Endodermal cell (in vitro differentiated cells): ENCODE data around the gene GALNT4. TPM values are rescaled to one million over a fixed set of nuclear protein-coding genes. Genes with fewer than 3 reads are reported as not detected.

Experiments
- DNase-seq: peaks from one replicate; pipeline ENCODE4 v3.0.0-alpha.2; 2017
- H3K27ac ChIP-seq: 2 replicates; pipeline ENCODE4 v1.5.1; 2013; ENCODE audit warnings: mild to moderate bottlenecking, low read depth, low read length, moderate library complexity
- H3K27me3 ChIP-seq: 2 replicates; pipeline ENCODE4 v1.6.1; 2013; ENCODE audit warnings: mild to moderate bottlenecking, low read length, moderate library complexity; ENCODE audit not compliant: insufficient read depth, control insufficient read depth, poor library complexity, severe bottlenecking
- H3K36me3 ChIP-seq: 2 replicates; pipeline ENCODE4 v1.7.0; 2013; ENCODE audit warnings: mild to moderate bottlenecking, low read length, moderate library complexity; ENCODE audit not compliant: control insufficient read depth, insufficient read depth
- H3K4me1 ChIP-seq: one replicate; pipeline ENCODE4 v1.7.0; 2013; ENCODE audit warnings: low read length; ENCODE audit not compliant: control insufficient read depth, insufficient read depth
- H3K4me3 ChIP-seq: 2 replicates; pipeline ENCODE4 v1.5.1; 2013; ENCODE audit warnings: mild to moderate bottlenecking, low read length, moderate library complexity
- H3K9ac ChIP-seq: 2 replicates; pipeline ENCODE4 v1.6.1; 2013; ENCODE audit warnings: mild to moderate bottlenecking, low read length, moderate library complexity; ENCODE audit not compliant: poor library complexity, severe bottlenecking; ENCODE audit errors: extremely low read depth
- H3K9me3 ChIP-seq: 2 replicates; pipeline ENCODE4 v1.6.1; 2013; ENCODE audit warnings: mild to moderate bottlenecking, low read length, moderate library complexity; ENCODE audit not compliant: control insufficient read depth
- H3K27ac Mint-ChIP-seq: 2 replicates; pipeline ENCODE4 v1.8.0; 2020; ENCODE audit warnings: mixed read lengths
- H3K27me3 Mint-ChIP-seq: 2 replicates; pipeline ENCODE4 v1.8.0; 2021; ENCODE audit warnings: mild to moderate bottlenecking, mixed read lengths; ENCODE audit not compliant: insufficient read depth
- H3K36me3 Mint-ChIP-seq: 2 replicates; pipeline ENCODE4 v1.8.0; 2020; ENCODE audit warnings: low read depth, mixed read lengths
- H3K4me1 Mint-ChIP-seq: 2 replicates; pipeline ENCODE4 v1.8.0; 2020; ENCODE audit warnings: mixed read lengths
- H3K4me3 Mint-ChIP-seq: 2 replicates; pipeline ENCODE4 v1.8.0; 2020; ENCODE audit warnings: mild to moderate bottlenecking, moderate library complexity, mixed read lengths
- H3K9me3 Mint-ChIP-seq: 2 replicates; pipeline ENCODE4 v1.8.0; 2020; ENCODE audit warnings: mild to moderate bottlenecking, mixed read lengths
- CTCF ChIP-seq: fragments of 200-600 bp; sonication (generic); conservative IDR thresholded peaks from 2 replicates; pipeline ENCODE4 v1.5.0; 2021; ENCODE audit warnings: antibody characterized with exemption, mild to moderate bottlenecking
- WGBS, 2 experiments: methylation state at CpG; one replicate each; pipeline versions ENCODE4 v1.1.5 to v1.1.7; 2013; ENCODE audit warnings: missing lambda C conversion rate in 2 of 2, mixed read lengths in 1 of 2; ENCODE audit not compliant: insufficient coverage in 1 of 2, insufficient read length in 1 of 2; 5-methylcytosine and 5-hydroxymethylcytosine counted together
- total RNA-seq, 2 donors: library from RNA; stranded (reverse); fragmentation: NEBNext Ultra II Directional in 1 of 2; extraction: Animal tissue kit (Norgen Biotek cat#: 25700) in 1 of 2; gene quantifications; 2 replicates in 1 of 2; 3 replicates in 1 of 2; pipeline ENCODE4 v1.2.1, GENCODE V29; 2021

GALNT4 gene
- total RNA-seq, 2 donors from 2014 or later: 7.2 to 9.0 TPM

- H3K27me3 ChIP-seq: no peaks in the 10 kb centered on the region
- Mint-ChIP-seq H3K27me3 (no peaks in the 10 kb centered on the region), H3K36me3 (no peaks in the 10 kb centered on the region), H3K27ac (no peak overlapping the region), H3K4me3 (no peak overlapping the region), H3K9me3 (no peaks in the 10 kb centered on the region), H3K4me1 (no peaks in the 10 kb centered on the region)
- no peak overlapping the region for H3K27ac ChIP-seq
- H3K9ac ChIP-seq: no peak overlapping the region
- no peak overlapping the region for H3K4me3 ChIP-seq
- no peaks in the 10 kb centered on the region for H3K4me1 ChIP-seq
- TF ChIP-seq CTCF: no peak
- no peaks in the 10 kb centered on the region for H3K36me3 ChIP-seq
- WGBS, 2 experiments: 91 to 95% methylated on average over 2 of the region's 2 CpGs
- DNase-seq: no peak
- no peaks in the 10 kb centered on the region for H3K9me3 ChIP-seq
These were observed 32.4 kb upstream of the GALNT4 start for GRCh38 chr12:89556976-89557375.

GRCh38 chr12:89552376-89552775 is 27.8 kb upstream of the GALNT4 start:
- H3K36me3 ChIP-seq: no peaks in the 10 kb centered on the region
- H3K4me3 ChIP-seq: no peak overlapping the region
- Mint-ChIP-seq H3K27ac (no peak overlapping the region), H3K4me3 (no peak overlapping the region), H3K4me1 (no peaks in the 10 kb centered on the region), H3K36me3 (no peaks in the 10 kb centered on the region), H3K27me3 (no peaks in the 10 kb centered on the region), H3K9me3 (no peaks in the 10 kb centered on the region)
- no peaks in the 10 kb centered on the region for H3K27me3 ChIP-seq
- H3K9me3 ChIP-seq: no peaks in the 10 kb centered on the region
- WGBS, 2 experiments: 81% methylated on average over 1 of the region's 1 CpG; no CpG with 5 or more reads in 1 of the 2 experiments
- H3K9ac ChIP-seq: no peak overlapping the region
- H3K4me1 ChIP-seq: no peaks in the 10 kb centered on the region
- H3K27ac ChIP-seq: no peak overlapping the region
- TF ChIP-seq CTCF: no peak
- no peak for DNase-seq

GRCh38 chr12:89551747-89552146 is 27.2 kb upstream of the GALNT4 start:
- no peak overlapping the region for H3K4me3 ChIP-seq
- H3K36me3 ChIP-seq: no peaks in the 10 kb centered on the region
- no peaks in the 10 kb centered on the region for H3K9me3 Mint-ChIP-seq
- H3K4me1 ChIP-seq: no peaks in the 10 kb centered on the region
- DNase-seq: peak; percentile 27
- TF ChIP-seq CTCF: no peak
- 100% methylated on average over 2 of the region's 2 CpGs; no CpG with 5 or more reads in 1 of the 2 experiments for WGBS, 2 experiments
- H3K9ac ChIP-seq: no peak overlapping the region
- H3K27me3 ChIP-seq: no peaks in the 10 kb centered on the region
- H3K4me3 Mint-ChIP-seq: no peak overlapping the region
- H3K36me3 Mint-ChIP-seq: no peaks in the 10 kb centered on the region
- H3K27me3 Mint-ChIP-seq: no peaks in the 10 kb centered on the region
- no peaks in the 10 kb centered on the region for H3K9me3 ChIP-seq
- no peaks in the 10 kb centered on the region for H3K4me1 Mint-ChIP-seq
- no peak overlapping the region for H3K27ac ChIP-seq
- no peak overlapping the region for H3K27ac Mint-ChIP-seq
